CD14-positive monocyte (primary cell): ENCODE results near the gene MTFP1. TPM values are rescaled to one million over a fixed set of nuclear protein-coding genes. Genes with fewer than 3 reads are reported as not detected.

Experiments used
- DNase-seq, 3 donors: peaks; one replicate each; pipeline ENCODE4 v3.0.0-alpha.2; 2011 to 2022
- H2AFZ ChIP-seq: 2 replicates; pipeline ENCODE4 v1.6.0; 2012; ENCODE audit warnings: mild to moderate bottlenecking, low read depth, low read length, inconsistent platforms; ENCODE audit not compliant: insufficient read depth, poor library complexity, severe bottlenecking
- H3K27ac ChIP-seq, 2 donors: 1 replicate in 1 of 2; 2 replicates in 1 of 2; pipeline ENCODE4 v1.5.1; 2012 to 2013; ENCODE audit warnings: low read length in 2 of 2, control low read depth in 1 of 2, inconsistent platforms in 1 of 2, low read depth in 1 of 2, mild to moderate bottlenecking in 1 of 2
- H3K27me3 ChIP-seq, 2 donors: one replicate each; pipeline versions ENCODE4 v1.6.0 to v1.6.1; 2011 to 2013; ENCODE audit warnings: low read length in 2 of 2; ENCODE audit not compliant: control insufficient read depth in 2 of 2, insufficient read depth in 2 of 2
- H3K36me3 ChIP-seq, 2 donors: replicated peaks in 1 of 2; 1 replicate in 1 of 2; 2 replicates in 1 of 2; pipeline versions ENCODE4 v1.5.1 to v1.6.1; 2012 to 2013; ENCODE audit warnings: low read length in 2 of 2, control low read depth in 1 of 2, inconsistent platforms in 1 of 2, mild to moderate bottlenecking in 1 of 2; ENCODE audit not compliant: insufficient read depth in 2 of 2, control insufficient read depth in 1 of 2
- H3K4me1 ChIP-seq, 2 donors: 1 replicate in 1 of 2; 2 replicates in 1 of 2; pipeline versions ENCODE4 v1.5.1 to v1.6.1; 2012 to 2013; ENCODE audit warnings: low read length in 2 of 2, control low read depth in 1 of 2, inconsistent platforms in 1 of 2, mild to moderate bottlenecking in 1 of 2, moderate library complexity in 1 of 2; ENCODE audit not compliant: insufficient read depth in 2 of 2, control insufficient read depth in 1 of 2
- H3K4me2 ChIP-seq: replicated peaks from 2 replicates; pipeline ENCODE3; 2012; ENCODE audit warnings: low read length, moderate library complexity, mild to moderate bottlenecking; ENCODE audit not compliant: poor library complexity, severe bottlenecking; ENCODE audit errors: extremely low read depth
- H3K4me3 ChIP-seq, 3 experiments: fragments of 200-600 bp in 1 of 3; sonication (generic) in 1 of 3; replicated peaks in 1 of 3; 1 replicate in 2 of 3; 2 replicates in 1 of 3; pipeline ENCODE4 v1.5.1; 2011 to 2013; ENCODE audit warnings: low read length in 3 of 3, mild to moderate bottlenecking in 3 of 3, control low read depth in 2 of 3, low read depth in 2 of 3, inconsistent platforms in 1 of 3, moderate library complexity in 1 of 3
- H3K79me2 ChIP-seq: 2 replicates; pipeline ENCODE4 v1.6.0; 2012; ENCODE audit warnings: mild to moderate bottlenecking, control low read depth, inconsistent platforms, low read length, moderate library complexity; ENCODE audit not compliant: insufficient read depth
- H3K9ac ChIP-seq: 2 replicates; pipeline ENCODE4 v1.6.0; 2017; ENCODE audit warnings: low read length, mild to moderate bottlenecking; ENCODE audit not compliant: insufficient read depth, poor library complexity, severe bottlenecking
- H3K9me3 ChIP-seq, 2 donors: replicated peaks in 1 of 2; 1 replicate in 1 of 2; 2 replicates in 1 of 2; pipeline versions ENCODE4 v1.5.1 to v1.6.1; 2012 to 2013; ENCODE audit warnings: low read length in 2 of 2, control low read depth in 1 of 2; ENCODE audit not compliant: control insufficient read depth in 1 of 2, insufficient read depth in 1 of 2
- H4K20me1 ChIP-seq: 2 replicates; pipeline ENCODE4 v1.6.0; 2012; ENCODE audit warnings: mild to moderate bottlenecking, low read length, control low read depth, moderate library complexity; ENCODE audit not compliant: insufficient read depth
- H3K27ac Mint-ChIP-seq, 7 donors: one replicate each; pipeline ENCODE4 v1.8.0; 2020; ENCODE audit warnings: mild to moderate bottlenecking in 7 of 7, mixed read lengths in 7 of 7, moderate library complexity in 6 of 7, inconsistent platforms in 2 of 7
- H3K27me3 Mint-ChIP-seq, 3 donors: one replicate each; pipeline ENCODE4 v1.8.0; 2021 to 2022; ENCODE audit warnings: low read depth in 3 of 3, mild to moderate bottlenecking in 3 of 3, mixed read lengths in 3 of 3, moderate library complexity in 3 of 3, inconsistent platforms in 1 of 3
- H3K36me3 Mint-ChIP-seq, 2 donors: one replicate each; pipeline ENCODE4 v1.8.0; 2020; ENCODE audit warnings: mixed read lengths in 2 of 2, inconsistent platforms in 1 of 2, mild to moderate bottlenecking in 1 of 2
- H3K4me1 Mint-ChIP-seq: one replicate; pipeline ENCODE4 v1.8.0; 2020; ENCODE audit warnings: mild to moderate bottlenecking, mixed read lengths
- H3K4me3 Mint-ChIP-seq, 2 donors: one replicate each; pipeline ENCODE4 v1.8.0; 2020; ENCODE audit warnings: mild to moderate bottlenecking in 2 of 2, mixed read lengths in 2 of 2, moderate library complexity in 1 of 2
- H3K9me3 Mint-ChIP-seq, 7 donors: one replicate each; pipeline ENCODE4 v1.8.0; 2020 to 2022; ENCODE audit warnings: mixed read lengths in 7 of 7, mild to moderate bottlenecking in 6 of 7, moderate library complexity in 6 of 7, inconsistent platforms in 2 of 7
- CTCF ChIP-seq: fragments of 200-600 bp; IDR thresholded peaks from one replicate; pipeline ENCODE4 v1.8.0; 2022; ENCODE audit warnings: antibody characterized with exemption, mild to moderate bottlenecking
- WGBS: methylation state at CpG from one replicate; pipeline ENCODE4 v1.1.5; 2013; ENCODE audit warnings: missing lambda C conversion rate; ENCODE audit not compliant: insufficient coverage; 5-methylcytosine and 5-hydroxymethylcytosine counted together
- intact Hi-C, 2 donors: fragments of 100-400 bp; cut with micrococcal nuclease; formaldehyde crosslinking; loops; one replicate each; pipeline versions ENCODE4 v1.15.0 to v1.15.1; 2023
- polyA plus RNA-seq, 3 donors: library from polyadenylated mRNA; depleted of rRNA in 1 of 3; unstranded in 2 of 3; stranded (reverse) in 1 of 3; fragments of 300-500 nt in 2 of 3; fragments of >200 nt in 1 of 3; fragmentation: Illumina TruSeq in 2 of 3; gene quantifications; 1 replicate in 2 of 3; 2 replicates in 1 of 3; pipeline ENCODE4 v1.2.3, GENCODE V29; 2012 to 2021

Gene MTFP1
- polyA plus RNA-seq, 3 donors = 6.2 to 14.2 (median 7.5) TPM

- no peak for TF ChIP-seq CTCF
- H4K20me1 ChIP-seq = no peaks in the 10 kb centered on the region
- peaks cover 2 to 3% of the 10 kb centered on the region in 2 donors for H3K36me3 Mint-ChIP-seq
- no peaks in the 10 kb centered on the region for H3K79me2 ChIP-seq
- no peak overlapping the region for H3K27ac ChIP-seq
- H3K4me2 ChIP-seq = no peak overlapping the region
- no peak for DNase-seq
- H3K9ac ChIP-seq = no peak overlapping the region
- peaks cover 7 to 13% of the 10 kb centered on the region in 2 donors for H3K9me3 ChIP-seq
- H2AFZ ChIP-seq = no peak overlapping the region
- peaks cover 7 to 12% (median 8%) of the 10 kb centered on the region in 7 donors for H3K9me3 Mint-ChIP-seq
- H3K27me3 ChIP-seq = peaks cover 7 to 10% of the 10 kb centered on the region in 2 donors
- H3K4me3 ChIP-seq = no peak overlapping the region
- peaks cover 4% of the 10 kb centered on the region for H3K4me1 Mint-ChIP-seq
- intact Hi-C loops = no loop called here
- H3K4me3 Mint-ChIP-seq = no peak overlapping the region
- no peaks in the 10 kb centered on the region for H3K36me3 ChIP-seq
- peaks cover 5 to 6% of the 10 kb centered on the region in 2 donors for H3K4me1 ChIP-seq
- no peak overlapping the region for H3K27ac Mint-ChIP-seq
- peaks cover 9 to 23% (median 20%) of the 10 kb centered on the region in 3 donors for H3K27me3 Mint-ChIP-seq
- WGBS = 100% methylated on average over 1 of the region's 1 CpG
Measured at GRCh38 chr22:30433773-30434172, 8.2 kb downstream of the MTFP1 start.

- peaks cover 7 to 12% (median 8%) of the 10 kb centered on the region in 7 donors for H3K9me3 Mint-ChIP-seq
- Histone ChIP-seq H3K27me3 (peaks cover 7 to 18% of the 10 kb centered on the region in 2 donors), H3K9ac (no peak overlapping the region), H4K20me1 (no peaks in the 10 kb centered on the region), H2AFZ (peak overlapping the region; percentile 4), H3K4me1 (peaks cover 5 to 6% of the 10 kb centered on the region in 2 donors), H3K4me3 (no peak overlapping the region), H3K79me2 (no peaks in the 10 kb centered on the region), H3K36me3 (no peaks in the 10 kb centered on the region), H3K27ac (no peak overlapping the region), H3K9me3 (peaks cover 7 to 13% of the 10 kb centered on the region in 2 donors), H3K4me2 (no peak overlapping the region)
- TF ChIP-seq CTCF = no peak
- H3K27ac Mint-ChIP-seq = no peak overlapping the region
- intact Hi-C loops = no loop called here
- H3K27me3 Mint-ChIP-seq = peaks cover 18 to 31% (median 30%) of the 10 kb centered on the region in 3 donors
- peaks cover 4% of the 10 kb centered on the region for H3K4me1 Mint-ChIP-seq
- H3K36me3 Mint-ChIP-seq = no peaks in the 10 kb centered on the region
- WGBS = 50% methylated on average over 1 of the region's 1 CpG
- H3K4me3 Mint-ChIP-seq = no peak overlapping the region
- DNase-seq = no peak
Measured at GRCh38 chr22:30434843-30435242, 9.3 kb downstream of the MTFP1 start.
